Endometrial microvascular endothelial cells (primary cell): ENCODE results near the gene KCNH6. TPM values are rescaled to one million over a fixed set of nuclear protein-coding genes. Genes with fewer than 3 reads are reported as not detected.

Experiments used
- in situ Hi-C: cut with HindIII; loops from 2 replicates; pipeline ENCODE4 v1.10.0; 2017; ENCODE audit warnings: low sequenced_read_pairs, low pct_unique_long_range_greater_than_20kb; ENCODE audit errors: inconsistent ontology term
- total RNA-seq: library from RNA; depleted of rRNA; stranded (reverse); fragments of >200 nt; gene quantifications from one replicate; pipeline ENCODE4 v1.2.3, GENCODE V29; 2015; ENCODE audit errors: inconsistent ontology term

Gene KCNH6
- total RNA-seq, 1 donor from 2014 or later, result not detected

DNA sequence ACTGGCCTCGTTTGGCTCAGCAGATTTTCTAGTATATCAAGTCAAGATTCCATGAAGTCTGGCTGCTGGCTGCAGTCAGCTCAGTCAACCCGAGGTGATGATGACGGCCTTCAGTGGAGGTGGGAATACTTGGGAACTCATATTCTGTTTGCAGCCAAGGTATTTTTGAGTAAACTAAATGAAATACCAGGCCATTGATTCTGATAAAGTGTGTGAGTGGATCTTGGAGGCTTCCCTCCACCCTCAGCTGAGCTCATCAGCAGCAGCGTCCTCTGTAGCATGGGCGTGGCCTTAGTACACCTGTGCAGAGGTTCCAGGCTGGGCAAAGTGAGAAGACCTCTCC lies 55.6 kb downstream of the KCNH6 start:
- in situ Hi-C loops, result loop anchor here (25.0 kb wide), 1 partner anchor 141 kb away; the partner anchor contains the start of gene CYB561

DNA sequence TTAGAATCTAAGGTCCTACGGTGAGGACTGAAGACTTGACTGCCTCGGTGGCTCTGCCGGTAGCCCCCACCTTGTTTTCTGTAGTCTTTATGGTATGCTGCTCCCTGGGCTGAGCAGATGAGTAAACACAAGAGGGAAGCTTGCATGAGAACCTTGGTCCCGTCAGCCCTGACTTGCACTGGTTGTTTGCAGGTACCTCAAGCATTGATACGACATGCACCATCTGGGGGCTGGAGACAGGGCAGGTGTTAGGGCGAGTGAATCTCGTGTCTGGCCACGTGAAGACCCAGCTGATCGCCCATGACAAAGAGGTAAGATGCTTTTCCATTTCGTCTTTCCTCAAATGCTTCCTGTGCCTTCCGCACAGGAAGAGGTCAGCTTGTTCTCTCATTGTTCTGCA lies 56.5 kb downstream of the KCNH6 start:
- in situ Hi-C loops, result loop anchor here (25.0 kb wide), 1 partner anchor 142 kb away; the partner anchor contains the start of gene CYB561

GRCh38 chr17:63587770-63588169 lies 64.6 kb downstream of the KCNH6 start:
- in situ Hi-C loops, result loop anchor here (25.0 kb wide), 1 partner anchor 150 kb away; the partner anchor contains the start of gene CYB561

DNA sequence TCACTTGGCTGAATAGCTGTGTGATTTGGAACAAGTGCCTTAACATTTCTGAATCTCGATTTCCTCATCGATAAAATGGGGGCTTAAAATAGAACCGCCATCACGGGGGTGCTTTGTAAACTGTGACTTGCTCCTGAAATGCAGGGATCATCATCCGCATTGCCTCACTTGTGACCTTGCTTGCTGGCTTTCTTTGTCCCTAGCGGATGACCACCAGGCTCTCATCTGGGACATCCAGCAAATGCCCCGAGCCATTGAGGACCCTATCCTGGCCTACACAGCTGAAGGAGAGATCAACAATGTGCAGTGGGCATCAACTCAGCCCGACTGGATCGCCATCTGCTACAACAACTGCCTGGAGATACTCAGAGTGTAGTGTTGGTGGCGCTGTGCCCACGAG lies 65.6 kb downstream of the KCNH6 start:
- in situ Hi-C loops, result loop anchor here (25.0 kb wide), 1 partner anchor 151 kb away; the partner anchor contains the start of gene CYB561

- in situ Hi-C loops, result loop anchor here (25.0 kb wide), 1 partner anchor 152 kb away; the partner anchor contains the start of gene CYB561
Observed at GRCh38 chr17:63589646-63590045, 66.5 kb downstream of the KCNH6 start.

- in situ Hi-C loops, result loop anchor here (25.0 kb wide), 1 partner anchor 155 kb away; the partner anchor contains the start of gene CYB561
Observed at GRCh38 chr17:63592797-63593196, 69.6 kb downstream of the KCNH6 start.

- in situ Hi-C loops, result loop anchor here (25.0 kb wide), 1 partner anchor 158 kb away; the partner anchor contains the start of gene CYB561
Observed at GRCh38 chr17:63595132-63595531, 72.0 kb downstream of the KCNH6 start.

Other genes with a start within 250 kb of the KCNH6 start
- 17.2 TPM for gene CYB561, start 77.1 kb upstream of the KCNH6 start, total RNA-seq
- 35.7 TPM for gene ACE, start 46.3 kb upstream of the KCNH6 start, total RNA-seq
- gene DCAF7, start 27.1 kb downstream of the KCNH6 start, total RNA-seq, result 49.5 TPM
- 36.2 TPM for gene TACO1, start 77.5 kb downstream of the KCNH6 start, total RNA-seq
- gene MAP3K3, start 99.1 kb downstream of the KCNH6 start, total RNA-seq, result 52.6 TPM
- gene LIMD2, start 176.8 kb downstream of the KCNH6 start, total RNA-seq, result 14.8 TPM
- gene STRADA, start 218.4 kb downstream of the KCNH6 start, total RNA-seq, result 39.5 TPM